ENCODE measurements around the gene NUDT9.
"Not testable (repeated sequence)": the region's sequence is repeated elsewhere in the genome, so short reads cannot be mapped to it uniquely, and the experiment has no call there.

The NUDT9 gene

DNA sequence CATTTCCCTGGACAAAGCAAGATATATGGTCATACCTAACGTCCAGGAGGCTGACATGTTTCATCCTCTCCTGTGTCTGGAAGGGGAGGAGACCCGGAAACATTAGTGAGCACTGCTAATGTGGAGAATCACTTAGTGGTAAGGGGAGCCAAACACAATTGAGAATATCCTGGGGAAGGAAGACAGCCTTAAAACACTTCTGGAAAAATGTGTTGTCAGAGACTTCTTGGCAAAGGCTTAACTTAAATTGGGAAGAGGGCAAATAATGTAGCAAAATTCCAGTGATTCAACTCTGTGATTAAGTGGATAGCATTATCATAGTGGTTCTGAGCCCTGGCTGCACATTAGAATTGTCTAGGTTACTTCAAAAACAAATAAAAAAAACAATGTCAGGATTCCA, 67.3 kb downstream of the NUDT9 start:
- H3K4me2 ChIP-seq (ENCODE audit: low read length) = no peak overlapping the region
- no peaks in the 10 kb centered on the region for H3K9me2 ChIP-seq (replicated peaks; ENCODE audit: control insufficient read depth, low read length)
- H3F3A ChIP-seq (ENCODE audit: control insufficient read depth, insufficient read depth) = no peaks in the 10 kb centered on the region
- no peaks in the 10 kb centered on the region for H3K4me1 ChIP-seq (ENCODE audit: control insufficient read depth, low read length)
- H3K27ac ChIP-seq (ENCODE audit: low read depth, low read length) = no peak overlapping the region
- H3K79me2 ChIP-seq (ENCODE audit: control insufficient read depth, low read length) = no peaks in the 10 kb centered on the region
- TF ChIP-seq EZH2phosphoT487 (IDR thresholded peaks at IDR 0.05; ENCODE audit: borderline replicate concordance, low read length) (no peak), CTCF (IDR thresholded peaks at IDR 0.05; ENCODE audit: low read depth, low read length, poor library complexity, severe bottlenecking) (no peak)
- no peaks in the 10 kb centered on the region for H3K36me3 ChIP-seq (ENCODE audit: control insufficient read depth, low read length)
- no peaks in the 10 kb centered on the region for H3K9me3 ChIP-seq (ENCODE audit: control insufficient read depth, insufficient read depth, low read length)
- H3K4me3 ChIP-seq (ENCODE audit: low read length) = no peak overlapping the region
- H4K20me1 ChIP-seq (ENCODE audit: control insufficient read depth, insufficient read depth, low read depth, low read length) = no peaks in the 10 kb centered on the region
- no peaks in the 10 kb centered on the region for H3K27me3 ChIP-seq (ENCODE audit: control insufficient read depth, low read length)

GRCh38 chr4:87490664-87491369, 68.4 kb downstream of the NUDT9 start:
- TF ChIP-seq CTCF (IDR thresholded peaks at IDR 0.05; ENCODE audit: low read depth, low read length, poor library complexity, severe bottlenecking) (no peak), EZH2phosphoT487 (IDR thresholded peaks at IDR 0.05; ENCODE audit: borderline replicate concordance, low read length) (no peak)
- no peaks in the 10 kb centered on the region for H3K9me2 ChIP-seq (replicated peaks; ENCODE audit: control insufficient read depth, low read length)
- no peak overlapping the region for H3K27ac ChIP-seq (ENCODE audit: low read depth, low read length)
- no peaks in the 10 kb centered on the region for H4K20me1 ChIP-seq (ENCODE audit: control insufficient read depth, insufficient read depth, low read depth, low read length)
- no peaks in the 10 kb centered on the region for H3K4me1 ChIP-seq (ENCODE audit: control insufficient read depth, low read length)
- H3K4me3 ChIP-seq (ENCODE audit: low read length) = no peak overlapping the region
- no peaks in the 10 kb centered on the region for H3K36me3 ChIP-seq (ENCODE audit: control insufficient read depth, low read length)
- H3K27me3 ChIP-seq (ENCODE audit: control insufficient read depth, low read length) = no peaks in the 10 kb centered on the region
- no peaks in the 10 kb centered on the region for H3F3A ChIP-seq (ENCODE audit: control insufficient read depth, insufficient read depth)
- no peak overlapping the region for H3K4me2 ChIP-seq (ENCODE audit: low read length)
- no peaks in the 10 kb centered on the region for H3K79me2 ChIP-seq (ENCODE audit: control insufficient read depth, low read length)
- H3K9me3 ChIP-seq (ENCODE audit: control insufficient read depth, insufficient read depth, low read length) = no peaks in the 10 kb centered on the region

DNA sequence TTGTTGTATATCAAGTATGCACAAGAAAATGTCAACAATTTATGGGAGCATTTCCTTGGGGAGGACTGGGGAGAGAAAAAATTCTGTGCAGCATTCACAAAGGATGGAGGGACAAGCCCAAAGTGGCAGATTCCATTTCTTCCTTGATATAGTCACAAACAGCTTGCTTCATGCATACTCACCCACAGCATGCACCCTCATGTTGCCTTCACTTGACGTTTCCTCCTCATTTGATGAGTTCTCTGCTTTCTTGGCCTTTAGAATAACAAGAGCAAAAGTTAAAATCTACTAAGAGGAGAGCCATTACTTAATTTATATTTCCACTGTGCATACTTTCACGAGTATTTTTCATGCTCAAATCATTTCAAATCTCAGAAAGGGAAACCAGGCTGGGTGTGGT, 69.1 kb downstream of the NUDT9 start:
- no peak overlapping the region for H3K4me3 ChIP-seq (ENCODE audit: low read length)
- no peaks in the 10 kb centered on the region for H3K4me1 ChIP-seq (ENCODE audit: control insufficient read depth, low read length)
- no peaks in the 10 kb centered on the region for H3K36me3 ChIP-seq (ENCODE audit: control insufficient read depth, low read length)
- H3K27me3 ChIP-seq (ENCODE audit: control insufficient read depth, low read length) = no peaks in the 10 kb centered on the region
- H3K4me2 ChIP-seq (ENCODE audit: low read length) = no peak overlapping the region
- no peaks in the 10 kb centered on the region for H4K20me1 ChIP-seq (ENCODE audit: control insufficient read depth, insufficient read depth, low read depth, low read length)
- no peaks in the 10 kb centered on the region for H3F3A ChIP-seq (ENCODE audit: control insufficient read depth, insufficient read depth)
- no peaks in the 10 kb centered on the region for H3K79me2 ChIP-seq (ENCODE audit: control insufficient read depth, low read length)
- no peak for TF ChIP-seq CTCF (IDR thresholded peaks at IDR 0.05; ENCODE audit: low read depth, low read length, poor library complexity, severe bottlenecking)
- no peak for TF ChIP-seq EZH2phosphoT487 (IDR thresholded peaks at IDR 0.05; ENCODE audit: borderline replicate concordance, low read length)
- H3K27ac ChIP-seq (ENCODE audit: low read depth, low read length) = no peak overlapping the region
- H3K9me3 ChIP-seq (ENCODE audit: control insufficient read depth, insufficient read depth, low read length) = no peaks in the 10 kb centered on the region
- H3K9me2 ChIP-seq (replicated peaks; ENCODE audit: control insufficient read depth, low read length) = no peaks in the 10 kb centered on the region

DNA sequence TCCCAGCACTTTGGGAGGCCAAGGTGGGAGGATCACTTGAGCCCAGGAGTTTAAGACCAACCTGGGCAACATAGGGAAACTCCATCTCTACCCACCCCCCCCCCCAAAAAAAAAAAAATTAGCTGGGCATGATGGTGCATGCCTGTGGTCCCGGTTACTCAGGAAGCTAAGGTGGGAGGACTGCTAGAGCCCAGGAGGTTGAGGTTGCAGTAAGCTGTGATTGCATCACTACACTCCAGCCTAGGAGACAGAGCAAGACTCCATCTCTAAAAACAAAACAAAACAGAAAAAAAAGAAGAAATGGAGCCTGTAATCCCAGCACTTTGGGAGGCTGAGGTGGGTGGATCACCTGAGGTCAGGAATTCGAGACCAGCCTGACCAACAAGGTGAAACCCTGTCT, 69.5 kb downstream of the NUDT9 start:
- H3K9me3 ChIP-seq (ENCODE audit: control insufficient read depth, insufficient read depth, low read length); H4K20me1 ChIP-seq (ENCODE audit: control insufficient read depth, insufficient read depth, low read depth, low read length); H3K9me2 ChIP-seq (replicated peaks; ENCODE audit: control insufficient read depth, low read length); H3K4me3 ChIP-seq (ENCODE audit: low read length); H3F3A ChIP-seq (ENCODE audit: control insufficient read depth, insufficient read depth); H3K27ac ChIP-seq (ENCODE audit: low read depth, low read length); H3K27me3 ChIP-seq (ENCODE audit: control insufficient read depth, low read length); H3K79me2 ChIP-seq (ENCODE audit: control insufficient read depth, low read length); H3K4me1 ChIP-seq (ENCODE audit: control insufficient read depth, low read length); H3K36me3 ChIP-seq (ENCODE audit: control insufficient read depth, low read length); H3K4me2 ChIP-seq (ENCODE audit: low read length): not testable (repeated sequence)
